Mesangial cell (primary cell): Measurements from ENCODE around the gene PLP1. TPM values are rescaled to one million over a fixed set of nuclear protein-coding genes. Genes with fewer than 3 reads are reported as not detected.

Source experiments
- total RNA-seq: library from RNA; depleted of rRNA; stranded (reverse); fragments of >200 nt; gene quantifications from 2 replicates; pipeline ENCODE4 v1.2.3, GENCODE V29; 2015

PLP1 gene
- total RNA-seq, result not detected in 2 replicates

GRCh38 chrX:103776546-103776945, at the start of gene PLP1:
PLP1 (plus strand) TSS chrX:103776840; CDS start chrX:103776996, 156 bp downstream.

GRCh38 chrX:103831803-103832544, 55.3 kb downstream of the PLP1 start, which contains the start of gene RAB9B:
RAB9B (minus strand) TSS chrX:103832257; CDS start chrX:103825784, 6,473 bp downstream.

Other genes starting within 250 kb of the PLP1 start
- 13.5 and 21.4 TPM in 2 replicates for gene TCEAL4, start 191.3 kb upstream of the PLP1 start, total RNA-seq
- gene TCEAL3, start 168.9 kb upstream of the PLP1 start, total RNA-seq, result 5.1 and 6.4 TPM in 2 replicates
- 8.5 and 11.8 TPM in 2 replicates for gene TCEAL1, start 147.9 kb upstream of the PLP1 start, total RNA-seq
- 170 and 229 TPM in 2 replicates for gene MORF4L2, start 90.1 kb upstream of the PLP1 start, total RNA-seq
- gene TMEM31, start 65.9 kb upstream of the PLP1 start, total RNA-seq, result 0.25 TPM in 1 of 2 replicates, not detected in the other
- 0.16 and 0.51 TPM in 2 replicates for gene RAB9B, start 55.4 kb downstream of the PLP1 start, total RNA-seq
- 4.2 and 13.7 TPM in 2 replicates for gene TMSB15B, start 185.8 kb downstream of the PLP1 start, total RNA-seq
- gene H2BW1, start 236.9 kb downstream of the PLP1 start, total RNA-seq, result not detected in 2 replicates